NCI-H226 (cell line): ENCODE measurements around the gene THBS3.
"Not testable (repeated sequence)": the region's sequence is repeated elsewhere in the genome, so short reads cannot be mapped to it uniquely, and the experiment has no call there.

Source experiments
- DNase-seq: peaks from one replicate; pipeline ENCODE4 v3.0.0-alpha.2; 2015

THBS3 gene

GRCh38 chr1:155172732-155173477 is 34.8 kb downstream of the THBS3 start, which contains the start of gene KRTCAP2:
Gene KRTCAP2, minus strand, starts transcription at chr1:155173304. Its CDS starts 80 bp downstream, at chr1:155173224.
- peak; percentile 90 for DNase-seq

DNA sequence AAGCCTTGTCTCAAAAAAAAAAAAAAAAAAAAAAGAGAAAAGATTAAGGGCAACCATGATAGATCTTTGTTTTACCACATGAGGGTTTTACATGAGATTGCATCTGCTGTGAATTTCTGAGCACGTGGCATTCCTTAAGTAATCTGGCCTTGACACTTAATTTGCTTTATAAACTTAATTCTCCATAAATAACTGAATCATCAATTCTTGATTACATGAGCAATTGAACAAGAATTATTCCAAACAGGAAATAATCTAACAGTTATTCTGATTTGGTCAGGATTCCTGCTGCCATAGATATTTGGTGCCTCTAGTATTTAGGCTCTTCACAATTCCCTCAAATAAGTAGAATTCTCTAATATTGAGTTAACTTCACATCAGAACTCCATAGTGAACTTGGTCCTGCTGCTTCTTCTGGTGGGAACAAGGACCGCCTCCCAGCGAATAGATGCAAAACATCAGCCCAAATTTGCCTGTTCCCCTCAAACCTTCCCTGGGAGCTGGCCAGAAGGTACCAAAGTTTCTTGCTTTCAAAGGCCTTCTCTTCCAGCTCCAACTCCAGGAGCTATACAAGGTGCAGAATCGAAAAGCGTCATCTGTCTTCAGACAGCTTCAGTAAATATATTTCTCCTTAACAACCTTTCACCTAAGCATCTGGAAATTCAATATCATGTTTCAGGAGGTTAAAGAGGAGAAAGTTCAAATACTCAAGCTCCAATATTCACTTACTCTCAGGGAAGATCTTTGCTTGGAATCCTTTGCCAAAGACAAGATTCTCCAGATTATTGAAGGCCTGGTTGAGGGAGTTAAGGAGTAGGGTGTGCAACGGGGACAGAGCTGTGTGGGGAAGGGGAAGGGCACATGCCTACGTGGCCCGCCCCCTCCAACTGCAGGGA is 35.6 kb downstream of the THBS3 start:
- DNase-seq: no peak

DNA sequence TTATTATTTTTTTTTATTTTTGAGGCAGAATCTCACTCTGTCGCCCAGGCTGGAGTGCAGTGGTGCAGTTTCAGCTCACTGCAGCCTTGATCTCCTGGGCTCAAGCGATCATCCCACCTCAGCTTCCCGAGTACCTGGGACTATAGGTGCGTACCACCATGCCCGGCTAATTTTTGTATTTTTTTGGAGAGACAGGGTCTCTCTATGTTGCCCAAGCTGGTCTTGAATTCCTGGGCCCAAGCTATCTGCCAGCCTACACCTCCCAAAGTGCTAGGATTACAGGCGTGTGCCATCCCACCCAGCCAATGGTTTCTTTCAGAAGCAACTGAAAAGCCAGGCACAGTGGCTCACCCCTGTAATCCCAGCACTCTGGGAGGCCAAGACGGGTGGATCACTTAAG is 36.9 kb downstream of the THBS3 start:
- DNase-seq: no peak

DNA sequence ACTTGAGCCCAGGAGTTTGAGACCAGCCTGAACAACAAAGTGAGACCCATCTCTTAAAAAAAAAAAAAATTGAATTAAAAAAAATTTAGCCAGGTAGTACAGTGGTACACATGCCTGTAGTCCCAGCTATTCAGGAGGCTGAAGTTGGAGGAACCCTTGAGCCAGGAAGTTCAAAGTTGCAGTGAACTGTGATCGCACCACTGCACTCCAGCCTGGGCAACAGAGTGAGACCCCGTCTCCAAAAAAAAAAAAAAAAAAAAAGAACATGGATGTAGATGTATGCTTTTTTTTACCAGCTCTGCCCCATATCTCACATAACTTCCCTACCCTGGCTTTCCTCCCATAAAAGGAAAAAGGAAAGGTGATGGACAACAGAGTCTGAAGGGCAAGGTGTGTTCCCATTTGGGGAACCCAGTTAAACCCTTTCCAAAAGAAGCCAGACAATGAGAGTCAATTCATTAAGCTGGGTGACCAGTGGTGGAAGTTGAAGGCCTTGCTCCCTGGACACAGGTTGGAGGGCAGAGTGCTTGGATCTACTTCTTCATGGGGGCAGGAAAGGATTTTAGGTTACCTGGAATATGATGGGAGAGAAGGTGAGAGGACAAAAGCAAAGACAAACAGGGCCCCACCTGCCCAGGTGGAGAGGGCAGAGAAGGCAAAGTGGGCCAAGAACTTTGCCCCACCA is 37.5 kb downstream of the THBS3 start:
- DNase-seq: no peak

DNA sequence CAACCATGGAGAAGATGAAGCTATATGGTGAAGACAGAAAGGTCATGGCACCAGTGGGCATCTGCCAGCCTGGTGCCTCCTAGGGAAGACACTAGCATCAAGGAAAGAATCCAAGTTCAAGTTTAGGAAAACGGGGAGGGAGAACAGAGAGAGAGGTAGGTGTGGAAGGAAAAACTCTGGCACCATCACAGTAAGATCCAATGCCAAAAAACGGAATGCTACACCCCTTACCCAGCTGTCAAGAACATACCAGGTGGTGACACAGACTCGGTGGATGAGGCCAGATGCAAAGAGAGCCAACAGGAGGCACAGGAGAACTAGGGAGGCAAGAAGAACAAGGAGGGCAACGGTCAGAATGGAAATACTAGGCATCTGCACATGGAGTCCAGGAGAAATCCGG is 38.2 kb downstream of the THBS3 start:
- no peak for DNase-seq

GRCh38 chr1:155168456-155169210 is 39.1 kb downstream of the THBS3 start:
- no peak for DNase-seq

DNA sequence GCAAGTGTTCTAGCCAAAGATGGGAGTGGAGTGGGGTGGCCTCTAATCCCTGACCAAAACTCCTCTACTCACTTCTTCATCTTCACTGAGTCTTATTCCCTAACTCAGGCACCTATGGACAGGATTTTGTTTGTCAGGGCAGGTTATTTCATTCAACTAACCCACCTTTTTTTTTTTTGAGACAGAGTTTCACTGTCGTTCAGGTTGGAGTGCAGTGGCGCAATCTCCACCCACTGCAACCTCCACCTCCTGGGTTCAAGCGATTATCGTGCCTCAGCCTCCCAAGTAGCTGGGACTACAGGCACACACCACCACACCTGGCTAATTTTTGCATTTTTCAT is 39.6 kb downstream of the THBS3 start:
- DNase-seq: not testable (repeated sequence)

GRCh38 chr1:155167166-155168104 is 40.3 kb downstream of the THBS3 start:
- peak; percentile 66 for DNase-seq

- DNase-seq: no peak
Observed at GRCh38 chr1:155166471-155167165, 41.1 kb downstream of the THBS3 start.

DNA sequence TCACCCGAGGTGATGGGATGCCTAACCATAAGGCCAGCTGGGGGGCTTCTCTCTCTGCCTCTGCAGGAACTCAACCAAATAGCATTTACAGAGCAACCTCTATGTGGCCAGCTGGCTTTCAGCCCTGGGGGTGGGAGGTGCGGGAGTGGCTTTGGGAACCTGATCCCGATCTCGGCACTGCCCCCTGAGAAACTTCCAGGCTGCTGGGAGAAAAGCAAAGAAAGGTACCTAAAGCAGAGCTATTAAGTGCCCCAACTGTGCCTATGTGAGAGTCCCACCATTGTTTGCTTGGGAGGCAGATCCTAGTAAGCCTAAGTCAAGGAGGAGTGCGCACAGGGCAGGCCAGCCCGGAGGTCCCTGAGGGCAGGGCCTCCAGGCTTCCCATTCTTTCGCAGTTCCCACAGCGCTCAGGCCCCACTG is 41.6 kb downstream of the THBS3 start:
- DNase-seq: no peak

GRCh38 chr1:155164625-155165024 is 43.1 kb downstream of the THBS3 start:
- DNase-seq: not testable (repeated sequence)

GRCh38 chr1:155163785-155164184 is 43.9 kb downstream of the THBS3 start:
- DNase-seq: not testable (repeated sequence)

- DNase-seq: not testable (repeated sequence)
Observed at GRCh38 chr1:155162631-155163030, 45.1 kb downstream of the THBS3 start.

DNA sequence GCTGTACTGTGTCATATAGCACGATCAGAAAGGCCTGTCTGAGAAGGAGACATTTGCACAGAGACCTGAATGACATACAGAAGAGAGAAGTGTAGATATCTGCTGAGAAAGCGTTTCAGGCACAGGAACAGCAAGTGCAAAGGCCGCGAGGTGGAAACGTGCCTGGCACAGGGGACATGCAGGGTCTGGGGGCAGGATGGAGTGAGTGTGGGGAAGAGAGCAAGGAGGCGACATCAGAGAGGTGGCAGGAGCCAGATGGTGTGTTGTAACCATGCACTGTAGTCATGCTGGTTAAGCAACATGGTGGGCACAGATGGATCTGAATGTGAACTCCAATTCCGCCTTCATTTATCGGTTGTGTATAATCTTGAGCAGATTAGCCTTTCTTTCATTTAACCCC is 47.6 kb downstream of the THBS3 start:
- DNase-seq: no peak

- DNase-seq: no peak
Observed at GRCh38 chr1:155158991-155159390, 48.7 kb downstream of the THBS3 start.

- DNase-seq: not testable (repeated sequence)
Observed at GRCh38 chr1:155155996-155156643, 51.6 kb downstream of the THBS3 start.
